CD4-positive, alpha-beta T cell treated with Interleukin-4 for 4 hours (primary cell): ENCODE results near the gene MREG.
"Not testable (repeated sequence)": the region's sequence is repeated elsewhere in the genome, so short reads cannot be mapped to it uniquely, and the experiment has no call there.

Source experiments
- DNase-seq: peaks from one replicate; pipeline ENCODE4 v3.0.0-alpha.2; 2020

The MREG gene

GRCh38 chr2:215951558-215951957 is 61.8 kb downstream of the MREG start:
- no peak for DNase-seq

- DNase-seq, result peak; percentile 39
These were observed 63.4 kb downstream of the MREG start for GRCh38 chr2:215949991-215950404.

DNA sequence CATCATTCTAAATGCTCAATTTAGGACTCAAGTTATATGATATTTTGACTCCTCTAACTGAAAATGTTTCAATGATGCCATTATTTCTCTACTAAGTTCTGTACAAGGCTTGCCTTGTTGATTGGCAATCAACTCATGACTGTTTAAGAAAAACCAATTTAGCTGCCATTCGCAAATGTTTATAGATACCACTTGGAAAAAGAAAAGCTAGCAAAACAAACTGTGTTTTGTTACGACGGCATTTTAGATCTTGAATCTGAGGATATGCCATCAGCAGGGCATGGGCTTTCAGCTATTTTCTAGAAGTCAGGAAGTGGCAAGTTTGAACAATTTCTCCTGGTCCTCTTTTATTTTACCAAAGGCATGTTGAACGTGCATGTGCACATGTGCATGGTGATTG is 65.3 kb downstream of the MREG start:
- DNase-seq, result no peak

- DNase-seq, result no peak
These were observed 66.8 kb downstream of the MREG start for GRCh38 chr2:215946586-215946985.

DNA sequence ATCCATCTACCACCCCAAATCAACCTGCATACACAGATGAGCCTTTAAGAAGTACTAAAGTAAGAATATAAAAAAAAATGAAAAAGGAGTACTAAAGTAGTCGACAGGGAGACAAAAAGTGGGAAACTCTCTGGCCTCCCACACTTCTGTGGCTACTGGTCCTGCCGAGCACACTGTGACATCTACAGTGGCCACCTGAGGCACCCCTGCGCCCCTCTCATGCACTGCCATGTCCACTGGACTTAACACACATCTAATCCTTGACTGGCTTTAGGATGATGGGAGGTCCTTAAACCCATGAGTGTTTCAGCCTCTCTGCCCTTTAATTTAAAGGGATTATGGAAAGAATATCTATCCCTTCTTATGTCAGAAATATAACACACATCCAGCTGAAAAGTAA is 71.2 kb downstream of the MREG start:
- DNase-seq, result no peak

- no peak for DNase-seq
These were observed 71.6 kb downstream of the MREG start for GRCh38 chr2:215941726-215942125.

- DNase-seq, result no peak
These were observed 72.6 kb downstream of the MREG start for GRCh38 chr2:215940645-215941184.

GRCh38 chr2:215937190-215937589 is 76.2 kb downstream of the MREG start:
- DNase-seq, result no peak

- DNase-seq, result no peak
These were observed 80.2 kb downstream of the MREG start for GRCh38 chr2:215933151-215933550.

GRCh38 chr2:215931256-215931903 is 82.0 kb downstream of the MREG start:
- peak; percentile 55 for DNase-seq

DNA sequence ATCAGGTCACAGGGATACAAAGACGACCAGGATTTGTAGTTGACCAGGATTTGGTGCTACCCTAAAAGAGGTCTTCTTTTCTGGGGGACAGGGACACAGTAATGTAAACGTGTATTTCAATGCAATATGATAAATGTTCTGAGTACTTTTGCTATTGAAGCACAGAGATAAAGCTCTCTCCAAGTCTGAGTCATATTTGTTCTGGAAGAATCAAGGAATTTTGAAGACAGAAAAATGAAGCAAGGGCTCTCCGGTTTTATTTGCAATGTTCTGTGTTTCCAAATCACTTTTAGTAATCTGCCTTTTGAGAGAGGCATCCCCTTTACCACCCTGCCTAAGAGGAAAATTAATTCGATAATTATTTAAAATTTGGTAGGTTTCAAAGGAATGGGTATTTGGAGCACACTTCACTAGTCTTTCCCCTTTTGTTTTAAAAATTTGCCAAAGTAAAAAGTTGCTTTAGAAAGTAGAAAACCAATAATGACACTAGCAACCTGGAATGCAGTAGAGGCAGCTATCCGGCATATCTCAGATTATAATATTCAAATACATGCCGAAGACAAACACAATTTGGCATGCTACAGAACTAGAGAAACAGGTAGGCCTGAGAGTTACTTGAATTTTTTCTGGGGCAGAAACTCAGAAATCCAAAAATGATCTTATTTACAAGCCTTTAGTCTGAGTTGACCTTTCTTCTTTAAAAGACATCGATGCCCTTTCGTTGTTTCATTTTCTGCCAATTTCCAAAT is 82.7 kb downstream of the MREG start:
- no peak for DNase-seq

DNA sequence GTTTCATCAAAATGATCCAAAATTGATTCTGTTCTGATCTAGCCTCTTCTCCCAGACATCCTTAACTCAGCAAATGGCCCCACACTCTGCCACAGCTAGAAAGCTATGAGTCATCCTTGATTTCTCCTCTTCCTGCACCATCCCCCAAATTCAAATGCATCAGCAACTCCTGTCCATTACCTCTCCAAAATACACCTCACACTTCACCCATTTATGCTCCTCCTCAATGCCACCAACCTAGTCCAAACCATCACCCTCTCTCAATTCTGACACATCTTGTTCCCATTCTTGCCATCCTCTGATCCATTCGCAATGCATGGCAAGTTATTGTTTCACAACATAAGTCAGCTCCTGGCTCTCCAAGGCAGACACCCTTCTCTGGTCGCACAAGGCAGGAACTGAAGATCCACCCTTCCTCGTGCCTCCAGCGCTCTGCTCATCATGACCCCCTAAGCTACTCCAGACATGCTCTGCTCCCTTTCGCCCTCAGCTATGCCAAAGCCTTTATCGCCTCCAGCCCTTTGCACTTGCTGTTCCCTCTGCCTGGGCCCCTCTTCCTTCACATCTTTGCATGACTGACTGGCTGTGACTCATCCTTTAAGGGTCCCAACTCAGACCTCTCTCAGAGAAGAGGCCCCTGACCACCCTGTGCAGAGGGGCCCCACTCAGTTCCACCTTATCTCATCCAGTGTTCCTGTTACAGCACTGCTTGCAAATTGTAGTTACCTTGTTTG is 83.6 kb downstream of the MREG start:
- no peak for DNase-seq

- DNase-seq, result no peak
These were observed 85.3 kb downstream of the MREG start for GRCh38 chr2:215928086-215928485.

GRCh38 chr2:215926992-215927391 is 86.4 kb downstream of the MREG start:
- DNase-seq, result not testable (repeated sequence)

GRCh38 chr2:215921895-215922294 is 91.5 kb downstream of the MREG start:
- DNase-seq, result no peak

DNA sequence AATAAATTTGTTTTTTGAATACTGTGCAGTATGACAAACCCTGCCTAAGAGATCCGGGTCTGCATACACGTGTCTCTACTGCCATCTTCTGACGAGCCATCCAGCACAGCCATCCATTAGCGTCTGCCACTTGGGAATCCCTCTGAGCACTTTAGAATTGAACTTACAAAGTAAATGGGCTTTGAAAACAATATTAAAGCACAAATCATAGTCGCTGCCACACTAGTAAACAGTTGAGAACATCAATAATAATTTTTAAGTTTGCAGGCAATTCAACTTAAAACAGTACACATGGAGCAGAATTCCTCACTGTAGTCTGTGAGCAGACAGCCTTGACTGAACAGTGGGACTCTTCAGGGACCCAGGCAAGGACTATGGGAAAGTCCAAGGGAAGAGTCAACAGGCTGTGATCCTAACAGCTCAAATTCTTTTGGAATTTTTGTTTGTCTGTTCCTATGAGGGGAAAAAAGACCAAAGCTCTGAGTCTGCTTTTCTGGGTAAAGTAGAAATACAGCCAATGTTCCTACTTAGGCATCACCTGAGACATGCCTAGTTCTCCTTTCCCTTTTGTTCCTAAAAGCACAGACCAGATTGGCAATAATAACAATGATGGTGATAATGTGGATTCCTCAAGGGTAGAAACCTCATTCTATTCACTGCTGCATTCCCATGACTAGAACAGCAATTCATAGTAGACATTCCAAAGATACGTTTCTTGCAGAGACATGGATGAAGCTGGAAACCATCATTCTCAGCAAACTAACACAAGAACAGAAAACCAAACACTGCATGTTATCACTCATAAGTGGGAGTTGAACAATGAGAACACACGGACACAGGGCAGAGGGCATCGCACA is 92.9 kb downstream of the MREG start:
- DNase-seq, result peak; percentile 54

DNA sequence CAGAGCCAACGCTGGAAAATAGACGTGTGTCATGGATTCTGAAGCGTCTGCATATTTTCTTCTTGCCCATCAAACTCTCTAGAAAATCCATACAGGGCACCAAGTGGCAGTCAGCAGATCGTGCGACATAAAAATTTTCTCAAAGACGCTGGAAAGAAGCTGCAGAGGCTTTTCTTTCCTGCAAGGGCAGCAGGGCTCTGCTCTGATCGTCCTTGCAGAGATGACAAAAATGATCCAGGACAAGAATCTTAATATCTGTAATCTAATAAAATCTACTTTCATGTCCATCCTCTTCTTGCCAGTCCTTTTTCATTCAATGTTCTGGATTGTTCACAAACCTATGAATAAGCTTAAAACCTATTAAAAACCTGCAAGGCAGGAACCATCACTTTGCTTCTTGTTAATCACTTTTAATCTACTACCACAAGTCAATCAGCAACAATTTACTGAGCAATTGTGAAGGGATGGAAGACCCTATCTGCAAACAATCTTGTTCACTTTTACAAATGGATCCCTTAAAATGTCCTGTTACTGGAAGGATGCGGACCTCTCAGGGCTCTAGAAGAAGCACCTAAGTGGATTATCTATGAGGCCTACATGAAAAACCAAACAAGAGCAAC is 93.6 kb downstream of the MREG start:
- DNase-seq, result no peak

- no peak for DNase-seq
These were observed 94.3 kb downstream of the MREG start for GRCh38 chr2:215918901-215919599.

- no peak for DNase-seq
These were observed 95.3 kb downstream of the MREG start for GRCh38 chr2:215917953-215918620.

- no peak for DNase-seq
These were observed 97.9 kb downstream of the MREG start for GRCh38 chr2:215915441-215915840.

DNA sequence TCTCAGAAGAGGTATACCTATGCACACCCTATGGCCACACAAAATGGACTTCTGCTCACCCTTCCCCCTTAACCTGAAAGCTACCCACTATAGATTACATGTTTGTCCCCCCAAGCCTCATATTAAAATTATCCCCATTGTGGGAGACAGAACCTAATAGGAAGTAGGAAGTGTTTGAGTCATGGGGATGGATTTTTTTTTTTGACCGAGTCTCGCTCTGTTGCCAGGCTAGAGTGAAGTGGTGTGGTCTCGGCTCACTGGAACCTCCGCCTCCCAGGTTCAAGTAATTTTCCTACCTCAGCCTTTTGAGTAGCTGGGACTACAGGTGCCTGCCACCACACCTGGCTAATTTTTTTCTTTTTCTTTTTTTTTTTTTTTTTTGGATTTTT is 98.6 kb downstream of the MREG start:
- no peak for DNase-seq
